Astrocyte (in vitro differentiated cells and primary cell): ENCODE measurements around the gene MRPS2.

Source experiments
- EZH2 ChIP-seq: IDR thresholded peaks from 2 replicates; pipeline ENCODE4 v1.6.1; 2012; ENCODE audit warnings: mild to moderate bottlenecking, low read length, inconsistent platforms; ENCODE audit not compliant: insufficient read depth
- TF ChIP-seq, protein P1 (sequence below): IDR thresholded peaks from 2 replicates; pipeline ENCODE4 v1.5.1; 2011; ENCODE audit warnings: low read depth, mild to moderate bottlenecking, inconsistent platforms, low read length, moderate library complexity; ENCODE audit not compliant: insufficient read depth

DNA sequence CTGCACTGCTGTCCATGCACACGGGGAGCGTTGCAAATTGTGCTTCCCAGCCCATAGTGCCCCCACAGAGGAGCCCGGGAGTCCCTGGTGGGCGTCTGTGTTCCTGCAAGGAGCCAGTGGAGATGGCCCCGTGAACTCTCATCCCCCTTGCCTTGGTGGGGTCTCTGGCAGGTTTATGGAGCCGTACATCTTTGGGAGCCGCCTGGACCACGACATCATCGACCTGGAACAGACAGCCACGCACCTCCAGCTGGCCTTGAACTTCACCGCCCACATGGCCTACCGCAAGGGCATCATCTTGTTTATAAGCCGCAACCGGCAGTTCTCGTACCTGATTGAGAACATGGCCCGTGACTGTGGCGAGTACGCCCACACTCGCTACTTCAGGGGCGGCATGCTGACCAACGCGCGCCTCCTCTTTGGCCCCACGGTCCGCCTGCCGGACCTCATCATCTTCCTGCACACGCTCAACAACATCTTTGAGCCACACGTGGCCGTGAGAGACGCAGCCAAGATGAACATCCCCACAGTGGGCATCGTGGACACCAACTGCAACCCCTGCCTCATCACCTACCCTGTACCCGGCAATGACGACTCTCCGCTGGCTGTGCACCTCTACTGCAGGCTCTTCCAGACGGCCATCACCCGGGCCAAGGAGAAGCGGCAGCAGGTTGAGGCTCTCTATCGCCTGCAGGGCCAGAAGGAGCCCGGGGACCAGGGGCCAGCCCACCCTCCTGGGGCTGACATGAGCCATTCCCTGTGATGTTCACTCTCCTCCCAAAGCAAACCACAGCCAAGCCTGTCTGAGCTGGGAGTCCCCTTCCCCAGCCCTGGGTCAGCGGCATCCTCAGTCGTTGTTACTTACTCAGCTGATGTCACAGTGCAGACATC lies 3.1 kb downstream of the MRPS2 start:
- TF ChIP-seq, protein P1, sequence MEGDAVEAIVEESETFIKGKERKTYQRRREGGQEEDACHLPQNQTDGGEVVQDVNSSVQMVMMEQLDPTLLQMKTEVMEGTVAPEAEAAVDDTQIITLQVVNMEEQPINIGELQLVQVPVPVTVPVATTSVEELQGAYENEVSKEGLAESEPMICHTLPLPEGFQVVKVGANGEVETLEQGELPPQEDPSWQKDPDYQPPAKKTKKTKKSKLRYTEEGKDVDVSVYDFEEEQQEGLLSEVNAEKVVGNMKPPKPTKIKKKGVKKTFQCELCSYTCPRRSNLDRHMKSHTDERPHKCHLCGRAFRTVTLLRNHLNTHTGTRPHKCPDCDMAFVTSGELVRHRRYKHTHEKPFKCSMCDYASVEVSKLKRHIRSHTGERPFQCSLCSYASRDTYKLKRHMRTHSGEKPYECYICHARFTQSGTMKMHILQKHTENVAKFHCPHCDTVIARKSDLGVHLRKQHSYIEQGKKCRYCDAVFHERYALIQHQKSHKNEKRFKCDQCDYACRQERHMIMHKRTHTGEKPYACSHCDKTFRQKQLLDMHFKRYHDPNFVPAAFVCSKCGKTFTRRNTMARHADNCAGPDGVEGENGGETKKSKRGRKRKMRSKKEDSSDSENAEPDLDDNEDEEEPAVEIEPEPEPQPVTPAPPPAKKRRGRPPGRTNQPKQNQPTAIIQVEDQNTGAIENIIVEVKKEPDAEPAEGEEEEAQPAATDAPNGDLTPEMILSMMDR: no peak
- no peak for TF ChIP-seq EZH2
